Heart left ventricle (tissue), 13 donors: ENCODE data around the gene HMGN2.

ENCODE experiments used
- CTCF ChIP-seq, 12 donors: fragments of 200-600 bp; sonication (generic) in 4 of 12; IDR thresholded peaks; one replicate each; pipeline versions ENCODE4 v1.5.0 to v1.8.0; 2018 to 2022; ENCODE audit warnings: antibody characterized with exemption in 12 of 12, mild to moderate bottlenecking in 5 of 12
- POLR2A ChIP-seq, 2 donors: fragments of 450-650 bp; IDR thresholded peaks; one replicate each; pipeline ENCODE4 v1.6.1; 2017; ENCODE audit warnings: antibody characterized with exemption in 2 of 2, mild to moderate bottlenecking in 2 of 2, moderate library complexity in 2 of 2
- donor health status: ischemic (EF 13 %, LVEDD 7.1; RV severe dilation, severe dysfunction).
- donor health status: DM: no; HTN: yes; CAD: no.
- donor health status: DM: no; HTN: no; CAD: no.
- donor health status: ischemic (EF 25% LVEDD 6.9; RV normal size, moderate dysfunction).
- donor health status: ischemic (EF 25% LVEDD 5.7; RV mildly dilated, moderate dysfunction).
- donor health status: ischemic (EF 35%, LVEDD 5.7; RV mildly dilated, moderate dysfunction).
- donor health status: nonischemic (EF 11% LVEDD 7.7; RV severe dilation, severe dysfunction).
- donor health status: DM: yes; HTN: yes; CAD: no.
- donor health status: PGD.
- donor health status: ischemic (EF 29% LVEDD 5.4; RV normal size, mild dysfunction).
- donor health status: nonischemic (EF 23%, LVEDD 6.1; RV moderate dilation, normal function).

DNA sequence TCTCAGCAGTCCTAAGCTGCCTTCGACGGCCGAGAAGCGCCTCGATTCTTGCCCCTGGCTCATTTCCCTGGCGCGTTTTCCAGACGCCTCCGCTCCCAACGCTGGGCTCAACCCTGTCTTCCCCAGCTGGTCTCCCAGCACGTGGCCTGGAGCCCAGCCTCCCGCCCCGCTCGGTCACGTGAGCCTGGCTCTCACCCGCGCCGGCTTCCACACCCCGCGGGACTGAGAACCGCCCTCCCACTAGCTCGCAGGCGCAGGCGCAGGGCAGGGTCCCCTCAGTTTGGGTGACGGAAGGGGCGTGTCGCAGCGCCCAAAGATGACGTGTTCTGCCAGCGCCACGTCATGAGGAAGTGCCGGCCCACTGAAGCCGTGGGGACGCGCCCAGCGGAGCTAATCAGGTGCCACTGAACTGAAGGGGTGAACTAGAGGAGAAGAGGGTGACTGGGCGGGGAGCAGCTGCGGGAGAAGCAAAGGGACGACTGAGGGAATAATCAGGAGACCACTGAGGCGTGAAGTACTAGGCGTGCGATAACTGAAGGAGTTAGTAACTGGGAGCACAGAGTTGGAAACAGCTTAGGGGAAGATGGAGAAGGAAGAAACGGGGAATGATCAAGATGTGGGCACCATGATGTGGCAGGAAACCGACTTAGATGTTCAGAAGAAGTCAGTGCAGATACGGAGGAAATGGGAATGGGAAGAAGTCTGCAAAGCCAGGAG, 40.1 kb upstream of the HMGN2 start, which contains the start of gene DHDDS:
- TF ChIP-seq CTCF (IDR thresholded peaks at IDR 0.05) (no peak), POLR2A (IDR thresholded peaks at IDR 0.05) (peak in 1 of 2 donors; percentile 81)
